Measurements from ENCODE around the gene ERICH6.

ERICH6 gene

DNA sequence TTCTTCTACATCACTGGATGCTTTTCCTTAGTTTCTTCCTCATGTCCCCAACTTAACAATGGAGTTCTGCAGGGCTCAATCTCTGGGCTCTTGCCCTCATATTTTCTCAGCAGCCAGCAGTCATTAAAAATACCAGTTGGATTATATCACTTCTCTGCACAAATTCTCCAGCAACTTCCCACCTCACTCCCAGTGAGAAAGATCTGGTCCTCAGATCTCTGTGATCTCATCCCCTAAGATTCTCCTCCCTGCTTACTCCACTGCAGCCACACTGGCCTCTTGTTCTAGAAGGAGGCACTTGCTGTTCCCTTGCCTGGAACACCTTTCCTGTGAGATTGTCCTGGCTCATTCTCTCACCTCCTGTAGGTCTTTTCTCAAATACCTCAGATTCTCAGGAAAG is 6.1 kb downstream of the ERICH6 start:
- Histone ChIP-seq H3K9me3 (ENCODE audit: control insufficient read depth, insufficient read depth, low read length) (peaks cover 2% of the 10 kb centered on the region; the same call in 1 of the 2 replicates), H3K36me3 (ENCODE audit: control insufficient read depth, low read length) (no peaks in the 10 kb centered on the region), H3K4me1 (ENCODE audit: control insufficient read depth, low read length) (peaks cover 2% of the 10 kb centered on the region; the same call in 1 of the 2 replicates), H3K9me2 (replicated peaks; ENCODE audit: control insufficient read depth, low read length) (no peaks in the 10 kb centered on the region), H3K4me3 (ENCODE audit: low read length) (no peak overlapping the region), H3K27ac (ENCODE audit: low read depth, low read length) (no peak overlapping the region), H3F3A (ENCODE audit: control insufficient read depth, insufficient read depth) (peaks cover 8% of the 10 kb centered on the region), H3K4me2 (ENCODE audit: low read length) (no peak overlapping the region), H3K79me2 (ENCODE audit: control insufficient read depth, low read length) (no peaks in the 10 kb centered on the region), H4K20me1 (ENCODE audit: control insufficient read depth, insufficient read depth, low read depth, low read length) (no peaks in the 10 kb centered on the region), H3K27me3 (ENCODE audit: control insufficient read depth, low read length) (no peaks in the 10 kb centered on the region)
- no peak for TF ChIP-seq EZH2phosphoT487 (IDR thresholded peaks at IDR 0.05; ENCODE audit: borderline replicate concordance, low read length)
- TF ChIP-seq, protein P1, sequence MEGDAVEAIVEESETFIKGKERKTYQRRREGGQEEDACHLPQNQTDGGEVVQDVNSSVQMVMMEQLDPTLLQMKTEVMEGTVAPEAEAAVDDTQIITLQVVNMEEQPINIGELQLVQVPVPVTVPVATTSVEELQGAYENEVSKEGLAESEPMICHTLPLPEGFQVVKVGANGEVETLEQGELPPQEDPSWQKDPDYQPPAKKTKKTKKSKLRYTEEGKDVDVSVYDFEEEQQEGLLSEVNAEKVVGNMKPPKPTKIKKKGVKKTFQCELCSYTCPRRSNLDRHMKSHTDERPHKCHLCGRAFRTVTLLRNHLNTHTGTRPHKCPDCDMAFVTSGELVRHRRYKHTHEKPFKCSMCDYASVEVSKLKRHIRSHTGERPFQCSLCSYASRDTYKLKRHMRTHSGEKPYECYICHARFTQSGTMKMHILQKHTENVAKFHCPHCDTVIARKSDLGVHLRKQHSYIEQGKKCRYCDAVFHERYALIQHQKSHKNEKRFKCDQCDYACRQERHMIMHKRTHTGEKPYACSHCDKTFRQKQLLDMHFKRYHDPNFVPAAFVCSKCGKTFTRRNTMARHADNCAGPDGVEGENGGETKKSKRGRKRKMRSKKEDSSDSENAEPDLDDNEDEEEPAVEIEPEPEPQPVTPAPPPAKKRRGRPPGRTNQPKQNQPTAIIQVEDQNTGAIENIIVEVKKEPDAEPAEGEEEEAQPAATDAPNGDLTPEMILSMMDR (IDR thresholded peaks at IDR 0.05; ENCODE audit: low read depth, low read length, poor library complexity, severe bottlenecking): no peak

DNA sequence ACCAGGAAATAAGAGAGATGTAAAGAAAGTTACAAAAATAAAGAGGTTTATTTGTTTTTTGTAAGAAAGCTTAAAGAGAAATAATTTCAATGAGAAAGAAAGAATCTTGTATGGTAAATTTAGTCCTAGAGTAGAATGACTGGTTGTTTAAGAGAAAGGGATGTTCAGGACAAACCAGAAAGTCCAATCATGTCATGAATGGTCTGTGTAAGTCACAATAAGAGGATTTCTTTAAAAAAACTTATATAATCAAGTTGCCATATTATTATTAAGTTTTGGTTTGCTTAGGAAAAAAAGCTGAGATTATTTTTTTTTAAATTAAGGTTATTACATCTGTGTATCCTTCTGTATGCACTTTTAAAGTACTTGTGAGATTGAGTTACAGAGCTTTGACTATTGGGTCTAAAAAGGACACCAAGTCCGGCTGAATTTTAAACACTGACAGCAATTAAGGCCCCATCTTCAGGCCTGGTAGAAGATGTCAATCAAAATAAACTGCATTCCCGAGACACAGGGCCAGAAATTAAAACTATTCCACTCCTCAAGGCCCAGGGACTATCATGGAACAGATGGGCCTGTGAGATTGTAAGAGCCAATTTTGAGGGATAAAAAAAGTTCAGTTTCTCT is 12.2 kb downstream of the ERICH6 start:
- Histone ChIP-seq H3K27me3 (ENCODE audit: control insufficient read depth, low read length) (no peaks in the 10 kb centered on the region), H3K27ac (ENCODE audit: low read depth, low read length) (no peak overlapping the region), H4K20me1 (ENCODE audit: control insufficient read depth, insufficient read depth, low read depth, low read length) (no peaks in the 10 kb centered on the region), H3K4me1 (ENCODE audit: control insufficient read depth, low read length) (no peaks in the 10 kb centered on the region), H3K9me2 (replicated peaks; ENCODE audit: control insufficient read depth, low read length) (no peaks in the 10 kb centered on the region), H3F3A (ENCODE audit: control insufficient read depth, insufficient read depth) (no peaks in the 10 kb centered on the region), H3K79me2 (ENCODE audit: control insufficient read depth, low read length) (no peaks in the 10 kb centered on the region), H3K36me3 (ENCODE audit: control insufficient read depth, low read length) (no peaks in the 10 kb centered on the region), H3K4me3 (ENCODE audit: low read length) (no peak overlapping the region), H3K4me2 (ENCODE audit: low read length) (no peak overlapping the region), H3K9me3 (ENCODE audit: control insufficient read depth, insufficient read depth, low read length) (peaks cover 10% of the 10 kb centered on the region; the same call in 1 of the 2 replicates)
- TF ChIP-seq, protein P1 (IDR thresholded peaks at IDR 0.05; ENCODE audit: low read depth, low read length, poor library complexity, severe bottlenecking): no peak
- no peak for TF ChIP-seq EZH2phosphoT487 (IDR thresholded peaks at IDR 0.05; ENCODE audit: borderline replicate concordance, low read length)

DNA sequence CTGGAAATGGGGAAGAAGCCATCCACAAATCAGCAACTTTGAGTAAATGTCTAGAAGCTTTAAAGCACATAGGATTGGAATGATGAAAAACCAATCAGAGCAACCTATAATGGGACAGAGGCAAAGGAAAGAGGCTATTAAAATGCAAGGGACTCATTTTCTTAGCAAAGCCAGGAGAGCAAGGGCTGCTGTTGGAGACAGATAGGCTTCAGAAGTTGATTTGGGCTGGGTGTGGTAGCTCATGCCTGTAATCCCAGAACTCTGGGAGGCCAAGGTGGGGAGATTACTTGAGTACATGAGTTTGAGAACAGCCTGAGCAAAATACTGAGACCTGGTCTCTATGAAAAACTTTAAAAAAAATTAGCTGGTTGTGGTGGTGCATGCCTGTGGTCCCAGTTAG is 16.1 kb downstream of the ERICH6 start:
- H3K4me1 ChIP-seq (ENCODE audit: control insufficient read depth, low read length): no peaks in the 10 kb centered on the region
- H3K79me2 ChIP-seq (ENCODE audit: control insufficient read depth, low read length): no peaks in the 10 kb centered on the region
- no peaks in the 10 kb centered on the region for H3K36me3 ChIP-seq (ENCODE audit: control insufficient read depth, low read length)
- no peak overlapping the region for H3K4me3 ChIP-seq (ENCODE audit: low read length)
- H3K9me3 ChIP-seq (ENCODE audit: control insufficient read depth, insufficient read depth, low read length): peaks cover 8% of the 10 kb centered on the region; the same call in 1 of the 2 replicates
- H3K27ac ChIP-seq (ENCODE audit: low read depth, low read length): no peak overlapping the region
- TF ChIP-seq EZH2phosphoT487 (IDR thresholded peaks at IDR 0.05; ENCODE audit: borderline replicate concordance, low read length): no peak
- no peaks in the 10 kb centered on the region for H3K27me3 ChIP-seq (ENCODE audit: control insufficient read depth, low read length)
- H3K4me2 ChIP-seq (ENCODE audit: low read length): no peak overlapping the region
- H4K20me1 ChIP-seq (ENCODE audit: control insufficient read depth, insufficient read depth, low read depth, low read length): no peaks in the 10 kb centered on the region
- no peaks in the 10 kb centered on the region for H3F3A ChIP-seq (ENCODE audit: control insufficient read depth, insufficient read depth)
- no peaks in the 10 kb centered on the region for H3K9me2 ChIP-seq (replicated peaks; ENCODE audit: control insufficient read depth, low read length)

DNA sequence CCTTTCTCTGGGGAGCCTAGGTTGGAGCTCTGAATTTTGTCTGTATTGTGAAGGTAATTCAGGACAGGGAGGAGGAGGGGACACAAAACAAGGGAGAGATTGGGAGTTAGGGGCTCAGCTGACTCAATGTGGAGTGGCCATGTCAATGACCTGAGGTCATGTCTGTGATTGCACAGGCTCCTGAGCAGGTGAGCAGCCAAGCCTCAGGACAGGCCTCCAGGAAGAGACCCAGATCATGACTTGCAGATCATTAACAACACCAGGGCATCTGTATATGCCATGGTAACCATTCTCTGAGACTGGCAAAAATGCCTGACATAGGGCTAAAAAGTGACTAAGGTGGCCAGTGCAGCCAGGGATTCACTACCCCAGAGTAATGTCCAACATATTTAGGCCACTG is 20.9 kb downstream of the ERICH6 start:
- no peak overlapping the region for H3K4me2 ChIP-seq (ENCODE audit: low read length)
- TF ChIP-seq EZH2phosphoT487 (IDR thresholded peaks at IDR 0.05; ENCODE audit: borderline replicate concordance, low read length): no peak
- TF ChIP-seq, protein P1 (IDR thresholded peaks at IDR 0.05; ENCODE audit: low read depth, low read length, poor library complexity, severe bottlenecking): no peak
- peaks cover 29% of the 10 kb centered on the region for H3K4me1 ChIP-seq (ENCODE audit: control insufficient read depth, low read length)
- no peaks in the 10 kb centered on the region for H3K9me2 ChIP-seq (replicated peaks; ENCODE audit: control insufficient read depth, low read length)
- no peak overlapping the region for H3K27ac ChIP-seq (ENCODE audit: low read depth, low read length)
- H3K9me3 ChIP-seq (ENCODE audit: control insufficient read depth, insufficient read depth, low read length): peaks cover 5% of the 10 kb centered on the region
- H3K4me3 ChIP-seq (ENCODE audit: low read length): no peak overlapping the region
- H4K20me1 ChIP-seq (ENCODE audit: control insufficient read depth, insufficient read depth, low read depth, low read length): no peaks in the 10 kb centered on the region
- H3F3A ChIP-seq (ENCODE audit: control insufficient read depth, insufficient read depth): no peaks in the 10 kb centered on the region
- no peaks in the 10 kb centered on the region; the same call in 1 of the 2 replicates for H3K36me3 ChIP-seq (ENCODE audit: control insufficient read depth, low read length)
- H3K27me3 ChIP-seq (ENCODE audit: control insufficient read depth, low read length): no peaks in the 10 kb centered on the region
- H3K79me2 ChIP-seq (ENCODE audit: control insufficient read depth, low read length): no peaks in the 10 kb centered on the region
